ENCODE results near the gene PDE4B.

PDE4B gene

DNA sequence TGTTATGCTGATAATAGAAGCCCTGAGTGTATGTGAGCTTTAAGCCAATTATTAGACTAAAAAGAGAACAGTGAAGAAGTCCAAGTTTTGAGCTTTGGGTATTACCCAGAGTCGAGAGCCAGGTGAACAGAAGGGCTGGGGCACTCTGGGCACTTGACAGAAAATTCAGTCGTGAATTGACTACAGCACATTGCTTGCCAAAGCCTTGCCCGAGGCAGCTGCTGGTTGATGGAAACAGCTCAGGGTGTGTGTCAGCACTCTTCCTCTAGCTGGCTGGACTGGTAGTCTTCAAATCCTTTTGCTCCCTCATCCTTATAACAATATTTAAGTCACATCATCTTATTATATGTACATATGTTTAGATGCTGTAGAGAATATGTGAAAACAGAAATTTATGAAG lies 21.3 kb downstream of the PDE4B start:
- TF ChIP-seq CTCF (IDR thresholded peaks at IDR 0.05; ENCODE audit: extremely low read depth, missing control alignments): no peak
- DNase-seq (ENCODE audit: low spot score): no peak

DNA sequence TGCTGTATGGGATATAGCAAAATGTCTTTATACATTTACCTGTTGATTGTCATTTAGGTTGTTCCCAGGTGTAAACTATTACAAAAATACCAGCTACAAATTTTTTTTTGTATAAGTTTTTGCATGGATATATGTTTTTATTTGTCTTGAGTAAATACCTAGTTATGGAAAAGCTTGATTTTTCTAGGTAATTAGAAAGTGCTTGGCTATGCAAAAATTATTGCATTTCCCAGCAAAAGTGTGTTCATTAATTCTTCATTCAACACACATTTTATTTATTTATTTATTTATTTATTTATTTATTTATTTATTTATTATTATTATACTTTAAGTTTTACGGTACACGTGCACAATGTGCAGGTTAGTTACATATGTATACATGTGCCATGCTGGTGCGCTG lies 22.1 kb downstream of the PDE4B start:
- DNase-seq (ENCODE audit: low spot score): no peak
- no peak for TF ChIP-seq CTCF (IDR thresholded peaks at IDR 0.05; ENCODE audit: extremely low read depth, missing control alignments)

DNA sequence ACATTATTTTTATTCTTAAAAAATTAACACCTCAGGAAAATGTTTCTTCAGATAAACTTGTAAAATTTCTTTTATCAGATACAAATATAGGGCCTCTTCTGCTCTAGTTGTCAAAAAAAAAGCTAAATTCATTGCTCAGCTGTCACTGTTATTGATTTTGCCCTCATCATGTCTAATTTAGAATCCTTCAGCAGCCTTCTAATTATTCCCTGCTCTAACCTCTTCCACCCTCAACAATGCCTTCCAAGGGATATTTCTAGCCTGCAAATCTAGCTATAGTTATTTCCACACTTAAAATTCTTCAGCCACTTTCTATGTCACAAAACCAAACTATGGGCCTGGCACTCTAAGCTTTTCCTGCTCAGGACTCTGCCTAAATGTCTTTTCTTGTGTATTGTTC lies 25.2 kb downstream of the PDE4B start:
- TF ChIP-seq CTCF (IDR thresholded peaks at IDR 0.05; ENCODE audit: extremely low read depth, missing control alignments): no peak
- DNase-seq (ENCODE audit: low spot score): no peak

DNA sequence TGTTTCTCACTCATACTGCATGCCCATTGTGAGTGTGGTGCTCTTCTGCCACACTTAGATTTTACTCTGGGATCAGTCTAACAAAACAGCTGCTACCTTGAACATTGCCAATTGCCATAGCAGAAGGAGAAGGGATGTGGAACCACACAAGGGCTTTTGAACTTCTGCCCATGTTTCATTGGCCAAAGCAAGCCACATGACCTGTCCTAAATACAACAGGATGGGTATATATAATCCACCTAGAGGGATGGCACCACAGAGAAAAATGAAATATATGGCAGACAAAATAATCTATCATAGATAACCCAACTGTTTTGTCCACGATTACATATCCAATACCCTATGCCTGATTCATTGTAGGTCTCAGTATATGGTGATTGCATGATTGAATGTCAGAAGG lies 26.3 kb downstream of the PDE4B start:
- DNase-seq (ENCODE audit: low spot score): no peak
- TF ChIP-seq CTCF (IDR thresholded peaks at IDR 0.05; ENCODE audit: extremely low read depth, missing control alignments): no peak

DNA sequence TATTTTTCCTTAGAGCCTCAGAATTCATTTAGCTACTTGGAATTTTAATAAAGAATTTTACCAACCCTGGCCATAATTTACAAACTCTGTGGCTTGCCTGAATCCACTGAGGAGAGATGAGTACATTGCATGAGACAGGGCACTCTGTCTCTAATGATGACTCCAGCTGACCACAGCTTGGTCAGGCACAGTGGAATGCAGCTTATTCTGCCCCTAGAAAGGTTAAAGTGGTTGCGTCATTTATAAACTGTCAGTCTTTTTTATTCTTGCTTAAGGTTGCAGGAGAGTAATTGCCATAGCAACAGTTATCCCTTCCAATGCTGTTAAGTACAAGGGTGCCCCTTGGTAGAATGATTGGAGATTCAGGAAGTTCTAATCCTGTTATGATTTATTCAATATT lies 28.3 kb downstream of the PDE4B start:
- TF ChIP-seq CTCF (IDR thresholded peaks at IDR 0.05; ENCODE audit: extremely low read depth, missing control alignments): no peak
- no peak for DNase-seq (ENCODE audit: low spot score)

- no peak for DNase-seq (ENCODE audit: low spot score)
- TF ChIP-seq CTCF (IDR thresholded peaks at IDR 0.05; ENCODE audit: extremely low read depth, missing control alignments): no peak
Observed at GRCh38 chr1:65821386-65821785, 28.7 kb downstream of the PDE4B start.

DNA sequence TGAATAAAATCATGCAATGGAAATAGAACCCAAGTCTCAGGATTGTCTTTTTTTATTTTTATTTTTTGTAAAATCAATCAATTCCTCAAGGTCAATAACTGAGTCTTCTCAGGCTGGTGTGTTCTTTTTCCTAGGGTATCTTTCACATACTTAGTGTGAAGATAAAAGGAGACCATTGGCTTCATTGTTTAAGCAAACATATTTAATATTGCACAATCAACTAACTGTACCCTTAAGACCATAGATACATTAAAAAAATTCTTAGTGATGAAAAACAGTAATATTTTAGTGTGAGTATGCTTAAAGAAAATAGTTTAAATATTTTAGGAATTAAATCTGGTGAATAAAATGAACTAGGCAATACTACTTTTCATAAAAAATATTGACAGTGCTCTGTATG lies 31.4 kb downstream of the PDE4B start:
- no peak for DNase-seq (ENCODE audit: low spot score)
- no peak for TF ChIP-seq CTCF (IDR thresholded peaks at IDR 0.05; ENCODE audit: extremely low read depth, missing control alignments)

Data from GM20000 (cell line).